HT1080 (cell line): Measurements from ENCODE around the gene TMEM132D. TPM values are rescaled to one million over a fixed set of nuclear protein-coding genes. Genes with fewer than 3 reads are reported as not detected.
A peak's percentile ranks its signal among the peaks of the same experiment; 100 is the strongest.

Experiments used
- DNase-seq: peaks from one replicate; pipeline ENCODE4 v3.0.0-alpha.2; 2015; ENCODE audit warnings: low read depth
- total RNA-seq: library from RNA; depleted of rRNA; stranded (reverse); fragments of >200 nt; shearing (Covaris generic); gene quantifications from 2 replicates; pipeline ENCODE4 v1.2.3, GENCODE V29; 2014

Gene TMEM132D
- total RNA-seq, 1 experiment from 2014 or later = 2.7 TPM

DNA sequence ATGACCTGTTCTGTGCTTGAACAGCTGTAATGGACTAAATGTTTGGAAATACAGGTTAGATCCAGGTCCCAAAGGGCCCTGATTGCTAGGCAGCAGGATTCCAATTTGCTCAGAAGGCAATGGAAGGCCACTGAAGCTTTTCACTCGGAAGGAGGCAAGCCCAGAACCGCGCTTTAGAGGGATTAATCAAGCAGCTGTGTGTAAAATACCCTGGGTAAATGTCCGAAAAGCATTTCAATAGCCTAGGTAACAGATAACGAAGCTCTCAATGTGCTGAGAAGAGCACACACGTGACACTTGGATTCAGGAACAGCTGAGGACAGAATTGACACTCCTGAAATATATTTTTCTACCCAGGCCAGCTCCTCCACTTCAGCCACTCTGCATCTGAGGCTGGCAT lies 436.1 kb downstream of the TMEM132D start:
- no peak for DNase-seq

DNA sequence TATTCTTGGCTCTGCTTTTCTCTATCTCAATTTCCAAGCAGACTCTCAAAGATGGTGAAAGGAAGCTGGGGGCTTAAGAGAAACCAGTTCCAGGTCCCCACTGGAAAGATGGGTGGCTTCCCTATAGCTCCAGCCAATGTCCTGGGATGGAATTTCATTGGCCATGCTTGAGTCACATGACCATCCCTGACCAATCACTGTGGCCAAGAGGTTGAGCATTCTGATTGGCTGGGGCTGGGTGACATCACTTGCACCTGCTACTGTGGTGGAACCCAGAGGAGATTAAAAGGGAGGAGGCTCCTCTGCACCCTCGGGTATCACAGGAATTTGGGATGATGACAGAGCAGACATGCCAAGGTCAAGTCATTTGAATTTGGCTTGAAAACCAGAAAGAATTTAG lies 436.5 kb downstream of the TMEM132D start:
- no peak for DNase-seq

DNA sequence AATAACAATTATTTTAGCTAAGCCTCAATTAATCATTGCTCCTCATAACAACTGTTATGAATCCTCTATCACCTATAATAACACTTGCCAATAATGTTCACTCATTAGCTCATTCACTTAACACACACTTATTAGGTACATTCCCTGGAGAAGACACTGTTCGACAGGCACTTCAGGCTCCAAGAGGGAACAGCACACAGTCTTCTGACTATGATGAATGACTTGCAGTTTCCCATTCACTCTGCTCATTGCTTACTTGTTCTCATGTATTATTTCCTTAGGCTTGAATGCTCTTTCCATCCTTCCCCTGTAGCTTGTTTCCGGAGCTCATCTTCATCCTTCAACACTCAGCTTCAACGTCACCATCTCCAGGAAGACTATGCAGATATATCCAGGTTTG lies 437.3 kb downstream of the TMEM132D start:
- no peak for DNase-seq

DNA sequence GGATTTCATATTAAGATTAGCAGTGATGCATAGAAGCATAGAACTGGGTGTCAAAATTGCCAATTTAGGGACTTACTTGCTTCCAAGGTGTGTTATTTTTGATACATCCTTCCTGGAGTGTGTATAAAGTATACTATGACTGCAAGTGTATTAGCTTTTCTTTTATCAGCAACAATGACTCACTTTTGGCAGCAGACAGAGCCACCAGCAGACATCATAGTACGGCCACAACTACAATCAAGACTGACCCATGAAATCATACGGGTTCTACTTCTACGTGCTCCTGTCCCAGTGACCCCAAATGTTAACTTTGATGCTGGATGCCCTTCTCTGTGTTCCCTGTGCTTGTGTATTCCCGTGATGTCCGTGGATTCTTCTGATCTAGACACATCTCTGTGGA lies 443.9 kb downstream of the TMEM132D start:
- peak; percentile 59 for DNase-seq

DNA sequence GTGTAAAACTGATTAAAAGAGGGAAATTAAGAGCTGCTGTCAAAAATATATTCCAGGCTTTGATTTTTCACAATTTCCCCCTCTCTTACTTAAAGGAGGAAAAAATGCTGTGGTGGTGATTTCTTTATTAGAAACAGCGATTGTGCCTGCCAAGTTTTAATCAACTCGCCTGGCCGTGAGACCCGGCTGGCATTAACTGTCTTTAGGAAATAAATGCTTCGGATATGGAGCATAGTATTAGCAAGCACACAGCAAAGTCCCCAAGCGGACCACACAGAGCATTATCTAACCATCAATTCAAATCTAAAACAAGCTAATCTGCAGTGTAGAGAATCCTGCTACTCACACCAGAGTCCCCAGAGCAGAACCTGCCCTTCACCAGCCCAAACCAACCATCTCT lies 457.1 kb downstream of the TMEM132D start:
- no peak for DNase-seq

DNA sequence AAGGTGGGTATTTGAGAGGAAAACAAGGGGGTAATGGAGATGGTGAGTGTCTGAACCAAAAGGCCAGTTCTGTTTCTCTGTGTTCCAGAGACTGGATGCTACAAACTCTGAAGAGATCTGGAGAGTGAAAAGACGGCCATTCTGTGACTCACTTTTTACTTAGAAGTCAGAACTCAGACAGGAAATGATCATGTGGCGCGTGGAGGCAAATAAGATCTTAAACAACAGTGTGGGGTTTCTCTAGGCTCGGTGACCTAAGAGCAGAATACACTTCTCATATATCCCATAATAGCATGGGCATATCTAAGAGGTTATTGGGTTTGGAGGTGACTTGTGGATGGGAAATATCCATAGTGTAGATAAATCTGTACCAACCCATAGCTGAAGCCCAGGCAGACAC lies 463.5 kb downstream of the TMEM132D start:
- DNase-seq = peak; percentile 52

DNA sequence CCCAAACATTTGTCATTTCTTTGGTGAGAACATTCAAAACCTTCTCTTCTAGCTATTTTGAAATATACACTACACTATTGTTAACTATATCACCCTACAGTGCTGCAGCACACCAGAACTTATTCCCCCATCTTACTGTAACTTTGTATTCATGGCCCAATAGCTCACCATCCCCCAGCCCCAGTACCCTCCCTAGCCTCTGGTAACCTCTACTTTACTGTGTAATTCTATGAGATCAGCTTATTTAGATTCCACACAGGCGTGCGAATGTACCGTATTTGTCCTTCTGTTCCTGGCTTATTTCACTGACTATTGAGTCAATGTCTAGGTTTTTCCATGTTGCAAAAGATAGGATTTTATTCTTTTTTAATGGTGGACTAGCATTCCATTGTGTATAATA lies 469.0 kb downstream of the TMEM132D start:
- no peak for DNase-seq

DNA sequence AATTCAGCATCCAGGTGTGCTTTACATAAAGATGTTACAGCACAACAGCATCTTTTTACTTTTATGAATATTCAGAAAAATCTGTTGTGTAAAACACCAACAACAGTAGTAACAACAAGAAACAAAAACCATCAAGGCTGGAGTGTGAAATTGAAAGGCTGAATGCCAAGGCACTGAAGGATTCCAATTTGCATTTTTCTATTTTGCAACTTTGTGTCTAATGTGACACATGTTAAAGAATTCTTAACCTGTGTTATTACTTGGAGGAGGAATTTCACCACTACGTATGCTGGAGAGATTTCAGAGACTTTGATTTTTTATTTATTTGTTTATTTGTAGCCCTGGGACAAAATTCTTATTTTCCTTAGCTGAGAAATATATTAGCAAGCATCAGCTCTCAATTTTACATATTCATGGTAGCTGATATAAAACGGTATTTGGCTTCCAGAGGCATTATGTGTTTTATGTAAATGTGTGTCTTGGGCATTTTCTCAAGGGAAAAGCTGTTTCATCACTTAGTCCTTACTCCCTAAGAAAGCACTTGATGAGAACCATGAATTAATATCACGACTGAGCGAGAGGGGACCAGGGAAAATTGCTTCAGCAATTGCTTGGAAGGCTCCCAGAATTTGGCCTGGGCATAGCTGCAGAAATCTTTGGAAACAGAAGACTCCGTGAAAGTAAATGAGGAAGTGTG lies 475.4 kb downstream of the TMEM132D start:
- no peak for DNase-seq

DNA sequence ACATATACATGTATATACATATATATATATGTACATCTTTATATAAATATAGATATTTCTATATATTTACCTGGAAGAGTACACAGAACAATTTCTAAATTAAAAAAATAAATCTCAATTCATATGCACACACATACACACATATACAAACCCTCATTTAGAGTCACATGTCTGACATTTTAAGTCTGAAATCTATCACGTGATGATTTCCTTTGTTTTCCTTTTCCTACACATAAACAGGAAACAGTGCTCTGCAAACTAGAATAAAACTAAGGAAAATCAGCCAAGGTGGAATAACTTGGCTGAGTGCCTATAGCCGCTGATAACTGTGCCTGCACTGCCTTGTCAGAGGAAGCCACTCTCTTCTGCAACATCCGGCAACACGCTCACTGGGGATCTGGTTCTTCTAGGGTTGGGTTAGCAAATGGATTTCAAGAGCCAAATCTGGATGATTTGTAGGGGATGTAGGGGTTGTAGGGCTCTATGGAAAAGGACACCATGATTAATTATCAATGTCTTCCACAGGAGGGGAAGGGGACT lies 480.7 kb downstream of the TMEM132D start:
- DNase-seq = peak; percentile 33

DNA sequence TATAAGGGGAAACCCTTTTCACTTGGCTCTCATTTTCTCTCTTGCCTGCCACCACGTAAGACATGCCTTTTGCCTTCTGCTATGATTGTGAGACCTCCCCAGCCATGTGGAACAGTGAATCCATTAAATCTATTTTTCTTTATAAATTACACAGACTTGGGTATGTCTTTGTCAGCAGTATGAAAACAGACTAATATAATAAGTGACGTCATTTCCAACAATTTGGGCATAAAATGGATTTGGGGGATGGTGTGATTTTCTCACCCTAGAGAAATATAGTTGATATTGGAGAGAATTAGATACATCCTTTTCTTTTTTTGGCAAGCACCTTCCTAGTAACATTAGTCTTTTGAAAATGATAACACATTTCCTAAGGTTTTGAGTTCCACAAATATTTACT lies 490.5 kb downstream of the TMEM132D start:
- DNase-seq = no peak

DNA sequence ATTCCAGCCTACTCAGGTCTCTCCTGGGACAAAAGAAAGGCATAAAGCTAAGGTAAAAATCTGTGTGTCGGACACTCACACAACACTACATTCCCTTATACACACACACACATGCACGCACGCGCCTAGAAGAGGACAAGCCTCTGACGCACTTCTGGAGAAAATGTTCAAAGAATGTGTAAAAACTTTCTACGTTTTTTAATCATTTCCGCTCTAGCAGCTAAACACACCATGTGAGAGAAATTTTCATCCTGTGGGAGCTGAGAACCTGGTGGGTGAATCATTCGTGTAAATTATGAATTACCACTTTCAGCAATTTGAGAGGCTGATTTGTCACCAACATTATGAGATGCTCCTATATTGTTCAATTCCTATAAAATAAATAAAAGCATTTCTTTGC lies 494.5 kb downstream of the TMEM132D start:
- DNase-seq = peak; percentile 66

DNA sequence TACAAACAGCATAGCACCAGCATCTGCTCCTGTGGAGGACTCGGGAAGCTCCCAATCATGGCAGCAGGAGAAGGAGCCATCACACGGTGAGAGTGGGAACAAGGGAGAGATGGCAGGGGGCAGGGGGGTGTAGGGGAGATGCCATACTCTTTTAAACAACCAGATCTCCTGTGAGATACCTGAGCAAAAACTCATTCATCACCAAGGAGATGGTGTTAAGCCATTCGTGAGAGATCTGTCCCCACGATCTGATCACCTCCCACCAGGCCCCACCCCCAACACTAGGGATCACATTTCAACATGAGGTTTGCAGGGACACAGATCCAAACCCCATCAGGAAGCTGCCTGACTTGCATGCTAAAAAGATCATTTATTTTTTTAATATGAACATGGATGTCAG lies 499.3 kb downstream of the TMEM132D start:
- DNase-seq = no peak

DNA sequence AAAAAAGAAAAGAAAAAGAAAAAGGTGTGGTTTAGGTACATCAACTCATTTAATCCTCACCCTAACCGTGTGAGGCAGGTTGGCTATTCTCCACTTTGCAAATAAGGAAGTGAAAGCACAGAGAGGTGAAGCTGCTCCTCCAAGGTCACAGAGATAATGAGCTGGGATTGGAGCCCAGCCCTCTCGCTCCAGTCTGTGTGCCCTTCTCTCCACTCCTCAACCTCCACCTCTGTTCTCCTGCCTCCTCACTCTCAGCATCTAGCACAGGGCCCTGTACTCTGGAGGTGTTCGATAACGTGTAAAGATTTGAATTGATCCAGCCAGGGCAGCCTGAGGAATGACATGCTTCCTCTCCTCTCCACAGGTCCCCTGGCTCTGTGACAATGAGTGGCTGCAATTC lies 502.3 kb downstream of the TMEM132D start:
- no peak for DNase-seq

DNA sequence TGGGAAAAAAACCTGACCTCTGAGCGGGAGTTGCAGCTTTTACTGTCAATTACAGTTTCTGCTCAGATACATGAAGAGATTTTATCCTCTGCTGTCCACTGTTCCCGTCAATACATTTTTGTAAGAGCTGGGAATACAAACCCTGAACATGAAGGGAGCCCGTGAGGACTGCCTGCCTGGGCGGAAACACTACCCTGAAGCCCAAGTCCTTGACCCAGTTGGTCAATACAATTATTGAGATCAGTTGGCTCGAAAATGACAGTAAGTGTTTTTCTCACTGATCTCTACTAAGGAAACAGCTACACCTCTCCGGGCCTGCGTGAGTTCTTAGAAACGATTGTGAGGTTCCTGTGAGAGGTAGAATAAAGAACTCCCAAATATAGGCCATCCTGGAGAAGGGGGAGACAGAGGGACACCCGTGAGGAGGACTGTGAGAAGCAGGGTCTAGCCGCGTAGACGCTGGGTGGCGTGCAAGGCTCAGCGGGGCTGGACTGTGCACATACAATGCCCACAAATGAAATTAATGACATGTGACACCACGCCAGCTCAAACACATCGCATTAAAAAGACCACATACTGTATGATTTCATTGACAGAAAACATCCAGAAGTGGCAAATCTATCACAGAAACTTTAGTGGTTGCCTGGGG lies 509.5 kb downstream of the TMEM132D start:
- DNase-seq = no peak

DNA sequence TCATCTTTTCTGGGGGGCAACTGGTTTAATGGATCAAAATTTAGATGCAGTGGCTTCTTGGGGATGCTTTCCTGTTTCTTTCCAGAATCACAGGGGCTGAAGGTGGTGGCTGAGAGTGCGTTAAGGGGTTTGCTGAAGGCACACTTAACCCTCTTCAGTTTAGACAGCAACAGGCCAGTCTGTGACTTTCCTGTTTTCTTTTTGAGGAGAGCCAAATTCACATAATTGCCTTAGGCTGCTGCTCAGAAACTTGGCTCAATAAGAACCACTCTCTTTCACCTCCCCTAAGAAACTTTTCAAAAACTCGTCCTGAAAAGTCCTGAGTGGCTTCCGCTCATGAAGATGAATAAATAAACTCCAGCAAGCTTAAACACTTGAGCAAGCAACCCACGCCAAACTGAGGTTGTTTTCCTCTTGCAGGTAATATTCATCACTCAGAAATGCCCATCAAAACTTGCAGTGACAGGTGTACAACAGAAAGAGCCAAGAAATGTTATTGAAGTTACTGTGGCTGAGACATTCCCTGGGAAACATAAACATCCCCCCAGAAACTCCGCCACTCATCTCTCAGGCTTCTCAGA lies 510.4 kb downstream of the TMEM132D start:
- DNase-seq = no peak

DNA sequence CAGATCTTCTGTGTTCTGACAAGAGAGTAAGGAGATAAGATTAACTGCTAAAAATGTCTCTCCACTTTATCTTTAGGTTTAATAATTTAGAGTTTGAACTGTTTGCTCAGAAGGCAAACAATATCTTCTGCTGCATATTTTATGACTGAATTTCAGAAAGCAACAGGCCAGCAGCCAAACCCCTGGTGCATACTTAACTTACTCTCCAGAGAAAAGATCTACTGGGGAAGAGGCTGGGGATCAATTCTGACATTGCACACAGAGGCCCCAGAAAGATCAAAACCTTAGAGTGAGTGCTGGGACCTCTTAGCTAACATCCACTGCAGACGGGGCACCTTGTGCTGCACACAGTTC lies 518.2 kb downstream of the TMEM132D start:
- DNase-seq = no peak

DNA sequence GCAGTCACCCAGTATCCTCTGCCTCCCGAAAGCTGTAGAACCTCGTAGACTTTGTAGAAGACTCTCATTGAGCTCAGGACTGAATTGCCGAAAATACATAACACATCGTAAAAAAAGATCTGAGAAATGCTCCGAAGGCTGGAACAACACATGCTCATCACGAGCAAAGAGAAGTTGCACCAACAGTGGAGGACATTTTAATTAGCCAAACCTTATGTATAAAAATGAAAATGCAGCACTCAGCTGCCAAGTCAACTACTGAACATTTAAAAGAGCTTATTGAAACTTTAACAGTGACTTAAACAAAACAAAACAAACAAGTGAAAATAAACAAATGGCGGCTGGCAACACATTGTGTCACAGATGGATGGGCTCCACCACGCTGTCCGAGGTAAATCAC lies 519.9 kb downstream of the TMEM132D start:
- DNase-seq = no peak

DNA sequence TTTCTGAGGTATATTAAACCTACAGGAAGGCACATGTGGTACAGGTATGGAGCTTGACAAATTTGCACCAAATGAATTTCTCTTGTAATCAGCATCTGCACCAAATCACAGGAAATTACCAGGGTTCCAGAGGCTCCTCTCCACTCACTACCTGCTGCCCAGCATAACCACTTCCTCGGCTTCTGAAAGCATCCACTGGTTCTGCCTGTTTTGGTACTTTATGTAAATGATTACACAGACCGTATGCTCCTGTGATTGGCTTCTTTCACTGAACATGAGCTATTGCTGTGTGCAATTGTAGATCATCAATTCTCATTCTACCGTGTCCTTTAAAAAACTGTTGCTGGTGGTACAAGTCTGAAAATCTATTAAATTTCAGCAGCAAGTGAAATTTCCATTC lies 522.1 kb downstream of the TMEM132D start:
- DNase-seq = no peak

DNA sequence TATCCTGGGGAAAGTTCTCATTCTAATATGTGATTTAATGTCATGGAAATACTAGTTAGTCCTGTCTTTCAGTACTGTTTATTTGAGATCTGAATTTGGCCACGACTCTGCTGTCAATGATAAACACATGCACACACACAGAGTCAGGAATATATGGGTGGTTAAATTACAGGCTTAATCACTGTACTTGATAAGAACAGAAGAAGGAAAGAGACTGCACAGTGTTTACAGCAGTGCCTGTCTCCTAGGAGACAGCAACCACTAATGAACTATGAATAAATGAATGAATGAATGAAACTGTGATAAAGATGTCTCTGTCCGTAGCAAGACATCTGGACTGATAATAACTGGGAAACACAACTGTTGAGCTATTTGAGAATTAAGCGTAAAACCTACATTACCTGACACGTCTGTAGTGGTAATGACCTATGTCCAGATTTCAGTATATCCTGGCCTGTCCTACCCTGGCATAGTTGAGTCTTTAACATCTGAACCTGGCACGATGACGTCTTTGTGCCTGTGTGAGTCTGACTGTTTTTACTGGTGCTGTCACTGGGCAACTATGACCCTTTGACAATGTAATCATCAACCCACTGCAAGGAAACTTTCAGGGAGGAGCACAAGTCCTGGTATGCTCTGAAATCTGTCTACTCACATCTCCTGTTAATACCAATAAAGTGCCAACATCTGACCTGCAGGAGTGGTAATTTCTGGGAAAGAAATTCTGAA lies 524.6 kb downstream of the TMEM132D start:
- DNase-seq = no peak

DNA sequence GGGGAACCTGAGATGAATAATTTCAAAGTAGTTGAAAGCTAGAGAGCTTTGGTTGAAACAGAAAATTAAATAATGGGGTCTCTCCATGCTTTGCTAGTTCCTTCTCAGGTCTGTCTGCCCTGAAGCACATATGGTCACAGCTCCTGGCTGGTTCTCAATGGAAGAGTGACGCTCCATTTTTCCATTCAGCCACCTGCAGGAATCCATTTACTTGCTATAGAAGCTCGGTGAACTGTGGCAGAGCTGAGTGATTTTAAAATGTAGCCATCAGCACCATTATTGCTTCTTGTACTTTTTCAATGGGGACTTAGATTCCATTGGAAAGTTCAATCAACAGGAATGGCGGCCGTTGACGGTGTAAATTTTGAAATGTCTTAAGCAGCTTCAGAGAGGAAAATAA lies 525.3 kb downstream of the TMEM132D start:
- no peak for DNase-seq

DNA sequence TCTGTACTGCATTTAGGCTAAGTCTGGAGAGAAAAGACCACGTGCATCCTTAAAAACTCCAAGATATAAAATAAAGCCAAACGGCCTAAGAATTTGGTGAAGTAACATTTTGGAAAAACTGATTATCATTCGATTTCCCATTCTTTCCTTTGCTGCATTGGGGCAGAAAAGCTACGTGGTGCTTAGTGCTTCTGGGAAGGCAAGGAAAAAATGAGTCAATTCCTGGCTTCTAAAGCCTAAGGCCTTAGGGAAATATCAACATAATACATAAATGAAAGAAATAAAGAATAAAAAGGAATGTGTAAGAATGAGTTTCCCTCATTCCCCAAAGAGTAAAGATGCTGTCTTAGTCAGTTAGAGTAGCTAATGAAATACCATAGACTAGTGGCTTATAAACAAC lies 530.1 kb downstream of the TMEM132D start:
- DNase-seq = no peak

DNA sequence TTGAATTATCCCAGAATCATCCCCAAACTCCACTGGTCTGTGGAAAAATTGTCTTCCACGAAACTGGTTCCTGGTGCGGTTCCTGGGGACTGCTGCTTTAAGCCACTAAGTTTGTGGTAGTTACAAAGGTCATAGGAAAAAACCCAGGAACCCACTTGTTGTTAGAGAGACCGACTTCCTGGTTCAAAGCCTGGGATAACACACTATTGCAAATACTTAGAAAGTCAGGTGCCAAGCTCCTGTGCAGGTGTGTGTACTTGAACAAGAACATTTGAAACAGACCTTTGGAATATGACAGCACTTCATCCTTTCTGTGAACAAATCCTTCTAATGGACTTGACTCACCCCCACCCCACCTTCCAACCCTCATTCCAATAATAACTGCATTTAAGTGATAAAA lies 530.9 kb downstream of the TMEM132D start:
- DNase-seq = no peak
